OCI-LY7 (cell line): ENCODE measurements around the gene PSMD3. TPM values are rescaled to one million over a fixed set of nuclear protein-coding genes. Genes with fewer than 3 reads are reported as not detected.

ENCODE experiments used
- BruUV-seq: library from RNA; stranded (reverse); fragments of 400-500 nt; replicated peaks from 2 replicates; lab custom pipeline; 2021; lab: Mats Ljungman, UMichigan
- CTCF ChIA-PET: fragments of 300-600 bp; sonication (Branson Sonifier 250); formaldehyde crosslinking; loops from one replicate; lab custom pipeline; 2022; ENCODE audit warnings: antibody characterized with exemption; ENCODE audit not compliant: unreplicated experiment; lab: Charles Lee
- POLR2A ChIA-PET: fragments of 300-600 bp; sonication (Branson Sonifier 250); formaldehyde crosslinking; loops from one replicate; lab custom pipeline; 2022; ENCODE audit warnings: antibody characterized with exemption; lab: Charles Lee
- DNase-seq: peaks from one replicate; pipeline ENCODE4 v3.0.0-alpha.2; 2015; ENCODE audit warnings: low spot score
- H2AFZ ChIP-seq: fragments of 200-600 bp; sonication (generic), shearing (Covaris generic); 2 replicates; pipeline ENCODE4 v1.6.1; 2014; ENCODE audit warnings: mild to moderate bottlenecking, antibody characterized with exemption, low read length, moderate library complexity
- H3K27ac ChIP-seq: fragments of 200-600 bp; sonication (generic); 2 replicates; pipeline ENCODE4 v1.5.1; 2014; ENCODE audit warnings: mixed run types, low read depth, mild to moderate bottlenecking, moderate library complexity, low read length, inconsistent platforms; ENCODE audit not compliant: poor library complexity, severe bottlenecking
- H3K36me3 ChIP-seq: fragments of 200-600 bp; sonication (generic); 2 replicates; pipeline ENCODE4 v1.6.1; 2014; ENCODE audit warnings: mild to moderate bottlenecking, antibody characterized with exemption, low read length, moderate library complexity, mixed read lengths; ENCODE audit not compliant: insufficient read depth
- H3K4me1 ChIP-seq: fragments of 200-600 bp; sonication (generic); 2 replicates; pipeline ENCODE4 v1.5.1; 2014; ENCODE audit warnings: mild to moderate bottlenecking, low read length; ENCODE audit not compliant: insufficient read depth, poor library complexity, severe bottlenecking
- H3K4me2 ChIP-seq: fragments of 200-600 bp; sonication (generic); 2 replicates; pipeline ENCODE4 v1.6.1; 2014; ENCODE audit warnings: mild to moderate bottlenecking, low read length
- H3K4me3 ChIP-seq: fragments of 200-600 bp; sonication (generic); 2 replicates; pipeline ENCODE4 v1.5.1; 2014; ENCODE audit warnings: mild to moderate bottlenecking, low read depth, low read length; ENCODE audit not compliant: poor library complexity, severe bottlenecking
- H3K79me2 ChIP-seq: fragments of 200-600 bp; sonication (generic); 2 replicates; pipeline ENCODE4 v1.6.1; 2016; ENCODE audit warnings: low read depth, mild to moderate bottlenecking, low read length, moderate library complexity, mixed read lengths; ENCODE audit not compliant: insufficient read depth
- H3K9me2 ChIP-seq: fragments of 200-600 bp; sonication (generic); 2 replicates; pipeline ENCODE4 v1.6.1; 2016; ENCODE audit warnings: mild to moderate bottlenecking, low read length, mixed read lengths; ENCODE audit not compliant: insufficient read depth
- H3K9me3 ChIP-seq: fragments of 200-600 bp; sonication (generic); 2 replicates; pipeline ENCODE4 v1.6.1; 2014; ENCODE audit warnings: mild to moderate bottlenecking, mixed run types, low read length, mixed read lengths
- H4K20me1 ChIP-seq: fragments of 200-600 bp; sonication (generic); 2 replicates; pipeline ENCODE4 v1.6.1; 2014; ENCODE audit warnings: mild to moderate bottlenecking, antibody characterized with exemption, low read length, moderate library complexity, mixed read lengths; ENCODE audit not compliant: insufficient read depth
- EZH2phosphoT487 ChIP-seq: fragments of 200-600 bp; sonication (generic); IDR thresholded peaks from 2 replicates; pipeline ENCODE4 v1.6.1; 2018; ENCODE audit warnings: low read depth, borderline replicate concordance, mild to moderate bottlenecking, mixed run types, antibody characterized with exemption, low read length, moderate library complexity, mixed read lengths
- intact Hi-C: fragments of 100-400 bp; cut with micrococcal nuclease; formaldehyde crosslinking; loops from one replicate; pipeline ENCODE4 v1.10.0; 2022; ENCODE audit not compliant: unreplicated experiment
- total RNA-seq, 2 experiments: library from RNA; depleted of rRNA in 1 of 2; stranded (reverse); fragments of >200 nt in 1 of 2; shearing (Covaris generic) in 1 of 2; gene quantifications; 2 replicates each; pipeline ENCODE4 v1.2.3, GENCODE V29; 2014 to 2022
- TF ChIP-seq, protein P1 (sequence below): fragments of 200-600 bp; sonication (generic); conservative IDR thresholded peaks from 2 replicates; pipeline ENCODE4 v1.5.1; 2014; ENCODE audit warnings: mild to moderate bottlenecking, antibody characterized with exemption, low read length, moderate library complexity, mixed read lengths

Gene PSMD3
- total RNA-seq, 2 experiments from 2014 or later: 149 to 150 TPM

DNA sequence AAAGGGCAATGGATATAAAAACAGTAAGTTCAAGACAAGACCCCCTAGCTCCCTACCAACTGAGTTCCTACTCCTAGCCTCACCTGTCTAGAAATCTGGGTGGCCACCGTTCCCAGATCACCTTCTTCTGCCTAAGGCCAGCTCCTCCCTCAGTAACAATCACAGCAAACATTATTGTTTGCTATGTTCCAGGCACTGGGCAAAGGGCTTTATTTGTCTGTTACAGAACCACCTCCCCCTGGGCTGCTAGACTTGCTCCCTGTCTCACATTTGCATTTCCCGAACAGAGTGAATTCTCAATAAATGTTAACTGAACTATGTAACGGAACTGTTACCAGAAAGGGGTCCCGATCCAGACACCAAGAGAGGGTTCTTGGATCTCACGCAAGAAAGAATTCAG lies 46.3 kb upstream of the PSMD3 start:
- intact Hi-C loops: no loop called here

DNA sequence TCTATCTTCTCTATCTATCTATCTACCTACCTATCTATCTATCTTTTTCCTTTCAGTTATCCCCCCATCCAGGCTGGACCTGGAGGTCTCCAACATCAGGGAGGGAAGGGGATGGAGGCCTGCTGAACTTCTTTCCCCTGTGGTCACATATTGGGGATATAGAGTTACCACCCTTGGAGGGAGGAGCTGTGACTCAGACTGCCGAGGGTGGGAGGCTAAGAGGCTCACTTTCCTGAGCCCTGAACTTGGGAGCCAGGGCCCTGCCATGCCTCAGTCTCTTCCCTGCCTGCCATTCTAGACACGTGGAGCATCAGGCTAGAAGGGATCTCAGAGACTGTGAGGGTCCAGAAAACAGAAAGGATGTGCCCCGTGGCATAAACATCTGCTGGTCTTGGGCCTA lies 44.7 kb upstream of the PSMD3 start:
- CTCF ChIA-PET: interaction anchor here (0.6 kb wide), 1 partner anchor 15 kb away, joined by 3 read pairs; no protein-coding TSS in a partner anchor
- Histone ChIP-seq H2AFZ (no peak overlapping the region), H3K9me3 (no peaks in the 10 kb centered on the region), H3K4me3 (no peak overlapping the region), H3K4me1 (peaks cover 16% of the 10 kb centered on the region), H3K36me3 (no peaks in the 10 kb centered on the region), H3K79me2 (no peaks in the 10 kb centered on the region), H4K20me1 (no peaks in the 10 kb centered on the region), H3K27ac (no peak overlapping the region), H3K4me2 (no peak overlapping the region), H3K9me2 (no peaks in the 10 kb centered on the region)
- POLR2A ChIA-PET: no interaction called here
- DNase-seq: no peak
- BruUV-seq: no TSS peak
- TF ChIP-seq, protein P1, sequence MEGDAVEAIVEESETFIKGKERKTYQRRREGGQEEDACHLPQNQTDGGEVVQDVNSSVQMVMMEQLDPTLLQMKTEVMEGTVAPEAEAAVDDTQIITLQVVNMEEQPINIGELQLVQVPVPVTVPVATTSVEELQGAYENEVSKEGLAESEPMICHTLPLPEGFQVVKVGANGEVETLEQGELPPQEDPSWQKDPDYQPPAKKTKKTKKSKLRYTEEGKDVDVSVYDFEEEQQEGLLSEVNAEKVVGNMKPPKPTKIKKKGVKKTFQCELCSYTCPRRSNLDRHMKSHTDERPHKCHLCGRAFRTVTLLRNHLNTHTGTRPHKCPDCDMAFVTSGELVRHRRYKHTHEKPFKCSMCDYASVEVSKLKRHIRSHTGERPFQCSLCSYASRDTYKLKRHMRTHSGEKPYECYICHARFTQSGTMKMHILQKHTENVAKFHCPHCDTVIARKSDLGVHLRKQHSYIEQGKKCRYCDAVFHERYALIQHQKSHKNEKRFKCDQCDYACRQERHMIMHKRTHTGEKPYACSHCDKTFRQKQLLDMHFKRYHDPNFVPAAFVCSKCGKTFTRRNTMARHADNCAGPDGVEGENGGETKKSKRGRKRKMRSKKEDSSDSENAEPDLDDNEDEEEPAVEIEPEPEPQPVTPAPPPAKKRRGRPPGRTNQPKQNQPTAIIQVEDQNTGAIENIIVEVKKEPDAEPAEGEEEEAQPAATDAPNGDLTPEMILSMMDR: no peak
- TF ChIP-seq EZH2phosphoT487: no peak
- intact Hi-C loops: no loop called here

More for the DNA sequence above, 46.3 kb upstream of the PSMD3 start:
- H4K20me1 ChIP-seq: no peaks in the 10 kb centered on the region
- peaks cover 9% of the 10 kb centered on the region for H3K4me1 ChIP-seq
- no peak for TF ChIP-seq EZH2phosphoT487
- TF ChIP-seq, protein P1: no peak
- BruUV-seq: no TSS peak
- no peaks in the 10 kb centered on the region for H3K9me3 ChIP-seq
- H3K4me2 ChIP-seq: no peak overlapping the region
- ChIA-PET CTCF (no interaction called here), POLR2A (interaction anchor here (0.5 kb wide), 1 partner anchor 131 kb away, joined by 3 read pairs; no protein-coding TSS in a partner anchor)
- H3K36me3 ChIP-seq: no peaks in the 10 kb centered on the region
- DNase-seq: no peak
- H3K9me2 ChIP-seq: no peaks in the 10 kb centered on the region
- H3K4me3 ChIP-seq: no peak overlapping the region
- H2AFZ ChIP-seq: no peak overlapping the region
- H3K27ac ChIP-seq: no peak overlapping the region
- no peaks in the 10 kb centered on the region for H3K79me2 ChIP-seq

DNA sequence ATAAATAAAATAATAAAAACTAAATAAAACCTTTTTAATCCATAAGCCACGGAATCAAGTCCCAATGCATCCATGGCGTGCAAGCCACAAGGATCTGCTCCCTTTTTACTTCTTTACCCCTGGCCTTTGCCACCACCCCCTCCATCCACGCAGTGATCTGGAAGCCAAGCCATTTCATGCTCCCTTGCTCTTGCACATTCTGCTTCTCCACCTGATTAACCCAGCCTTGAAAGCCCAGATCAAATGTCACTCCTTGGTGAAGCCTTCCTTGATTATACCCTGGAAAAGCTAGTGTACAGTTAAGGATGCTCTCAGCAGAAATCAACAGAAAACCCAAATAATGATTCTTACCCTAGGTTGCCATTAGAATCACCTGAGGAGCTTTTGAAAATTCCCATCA lies 43.2 kb upstream of the PSMD3 start:
- H3K79me2 ChIP-seq: no peaks in the 10 kb centered on the region
- H3K9me2 ChIP-seq: no peaks in the 10 kb centered on the region
- no peaks in the 10 kb centered on the region for H3K9me3 ChIP-seq
- H3K4me2 ChIP-seq: no peak overlapping the region
- POLR2A ChIA-PET: interaction anchor here (0.7 kb wide), 1 partner anchor 10 kb away, joined by 3 read pairs; the partner anchor contains the start of gene ORMDL3
- no peak overlapping the region for H3K4me3 ChIP-seq
- no peaks in the 10 kb centered on the region for H3K36me3 ChIP-seq
- intact Hi-C loops: no loop called here
- TF ChIP-seq EZH2phosphoT487: no peak
- TF ChIP-seq, protein P1: no peak
- no peaks in the 10 kb centered on the region for H4K20me1 ChIP-seq
- no peak overlapping the region for H2AFZ ChIP-seq
- CTCF ChIA-PET: no interaction called here
- no peak for DNase-seq
- H3K27ac ChIP-seq: no peak overlapping the region
- no TSS peak for BruUV-seq
- peaks cover 16% of the 10 kb centered on the region for H3K4me1 ChIP-seq
